C4-2B (cell line): ENCODE measurements around the gene OPN4.

Experiments used
- H3K27ac ChIP-seq: fragments of 450-650 bp; 2 replicates; pipeline ENCODE4 v1.5.1; 2017
- CTCF ChIP-seq: fragments of 450-650 bp; conservative IDR thresholded peaks from 2 replicates; pipeline ENCODE4 v1.5.1; 2017; ENCODE audit warnings: mild to moderate bottlenecking
- ZFX ChIP-seq: fragments of 450-650 bp; IDR thresholded peaks from 2 replicates; pipeline ENCODE4 v1.6.1; 2017

Gene OPN4

GRCh38 chr10:86677374-86677773 lies 23.0 kb downstream of the OPN4 start:
- TF ChIP-seq ZFX (no peak), CTCF (no peak)
- H3K27ac ChIP-seq, result no peak overlapping the region

- TF ChIP-seq CTCF, result no peak
- TF ChIP-seq ZFX, result no peak
- H3K27ac ChIP-seq, result no peak overlapping the region
Measured at GRCh38 chr10:86678999-86679792, 24.8 kb downstream of the OPN4 start.

GRCh38 chr10:86681047-86681446 lies 26.7 kb downstream of the OPN4 start:
- TF ChIP-seq CTCF (no peak), ZFX (no peak)
- H3K27ac ChIP-seq, result peak overlapping the region; percentile 9; the same call in 1 of the 2 replicates

DNA sequence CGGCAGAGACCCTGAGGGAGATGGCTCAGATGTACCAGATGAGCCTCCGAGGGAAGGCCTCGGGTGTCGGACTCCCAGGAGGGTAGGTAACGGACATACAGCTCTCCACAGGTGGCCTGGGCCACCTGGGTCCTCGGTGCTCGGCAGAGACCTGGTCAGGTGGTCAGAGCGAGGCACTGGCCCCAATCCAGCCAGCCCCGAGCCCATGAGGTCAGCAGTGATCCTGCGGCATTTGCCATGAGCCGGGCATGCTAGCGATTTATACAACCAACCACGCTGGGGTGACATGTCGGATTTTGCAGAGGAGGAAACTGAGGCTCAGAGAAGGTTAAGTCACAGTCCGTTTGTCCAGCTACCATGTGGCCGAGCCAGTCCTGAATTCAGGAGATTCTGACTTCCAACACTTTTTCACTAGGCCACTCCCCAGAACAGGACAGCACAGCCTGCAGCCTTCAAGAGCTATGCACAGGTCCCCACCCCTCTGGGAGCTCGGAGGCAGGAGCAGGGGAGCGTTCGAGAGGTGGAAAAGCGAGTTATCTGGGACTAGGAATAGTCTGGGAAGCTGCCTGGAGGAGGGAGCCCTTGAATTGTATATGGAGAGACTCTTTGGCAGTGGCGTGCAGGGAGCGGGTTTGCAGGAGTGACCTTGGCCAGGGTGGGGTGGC lies 27.5 kb downstream of the OPN4 start:
- H3K27ac ChIP-seq, result peak overlapping the region; percentile 9; the same call in 1 of the 2 replicates

GRCh38 chr10:86682675-86683074 lies 28.3 kb downstream of the OPN4 start:
- no peak overlapping the region for H3K27ac ChIP-seq
- TF ChIP-seq ZFX, result no peak
- no peak for TF ChIP-seq CTCF

More for the DNA sequence above, 27.5 kb downstream of the OPN4 start:
- no peak for TF ChIP-seq ZFX
- no peak for TF ChIP-seq CTCF

GRCh38 chr10:86684331-86685097 lies 30.2 kb downstream of the OPN4 start:
- no peak for TF ChIP-seq ZFX
- peak; percentile 37 for TF ChIP-seq CTCF
- H3K27ac ChIP-seq, result no peak overlapping the region
